ENCODE data around the gene MAP2. TPM values are rescaled to one million over a fixed set of nuclear protein-coding genes. Genes with fewer than 3 reads are reported as not detected.

Gene MAP2
- total and polyA plus RNA-seq, 7 donors: 0.72 to 6.5 (median 1.8) TPM

GRCh38 chr2:209734805-209735204 is 311.0 kb downstream of the MAP2 start:
- ATAC-seq: no peak
- no peaks in the 10 kb centered on the region for H3K9me3 ChIP-seq
- intact Hi-C loops (cut with DNase I): no loop called here
- H3K27me3 ChIP-seq (ENCODE audit: insufficient read depth in 3 of 3, low read length in 2 of 3): no peaks in the 10 kb centered on the region
- DNase-seq: no peak
- no peaks in the 10 kb centered on the region for H3K4me1 ChIP-seq
- WGBS, 3 donors: 82 to 87% (median 85%) methylated on average over 3 of the region's 3 CpGs
- H3K27ac ChIP-seq: no peak overlapping the region
- H3K4me3 ChIP-seq: no peak overlapping the region
- no peaks in the 10 kb centered on the region for H3K36me3 ChIP-seq (ENCODE audit: insufficient read depth in 1 of 2, low read depth in 1 of 2)
- TF ChIP-seq, protein P1, sequence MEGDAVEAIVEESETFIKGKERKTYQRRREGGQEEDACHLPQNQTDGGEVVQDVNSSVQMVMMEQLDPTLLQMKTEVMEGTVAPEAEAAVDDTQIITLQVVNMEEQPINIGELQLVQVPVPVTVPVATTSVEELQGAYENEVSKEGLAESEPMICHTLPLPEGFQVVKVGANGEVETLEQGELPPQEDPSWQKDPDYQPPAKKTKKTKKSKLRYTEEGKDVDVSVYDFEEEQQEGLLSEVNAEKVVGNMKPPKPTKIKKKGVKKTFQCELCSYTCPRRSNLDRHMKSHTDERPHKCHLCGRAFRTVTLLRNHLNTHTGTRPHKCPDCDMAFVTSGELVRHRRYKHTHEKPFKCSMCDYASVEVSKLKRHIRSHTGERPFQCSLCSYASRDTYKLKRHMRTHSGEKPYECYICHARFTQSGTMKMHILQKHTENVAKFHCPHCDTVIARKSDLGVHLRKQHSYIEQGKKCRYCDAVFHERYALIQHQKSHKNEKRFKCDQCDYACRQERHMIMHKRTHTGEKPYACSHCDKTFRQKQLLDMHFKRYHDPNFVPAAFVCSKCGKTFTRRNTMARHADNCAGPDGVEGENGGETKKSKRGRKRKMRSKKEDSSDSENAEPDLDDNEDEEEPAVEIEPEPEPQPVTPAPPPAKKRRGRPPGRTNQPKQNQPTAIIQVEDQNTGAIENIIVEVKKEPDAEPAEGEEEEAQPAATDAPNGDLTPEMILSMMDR (IDR thresholded peaks at IDR 0.05): no peak

DNA sequence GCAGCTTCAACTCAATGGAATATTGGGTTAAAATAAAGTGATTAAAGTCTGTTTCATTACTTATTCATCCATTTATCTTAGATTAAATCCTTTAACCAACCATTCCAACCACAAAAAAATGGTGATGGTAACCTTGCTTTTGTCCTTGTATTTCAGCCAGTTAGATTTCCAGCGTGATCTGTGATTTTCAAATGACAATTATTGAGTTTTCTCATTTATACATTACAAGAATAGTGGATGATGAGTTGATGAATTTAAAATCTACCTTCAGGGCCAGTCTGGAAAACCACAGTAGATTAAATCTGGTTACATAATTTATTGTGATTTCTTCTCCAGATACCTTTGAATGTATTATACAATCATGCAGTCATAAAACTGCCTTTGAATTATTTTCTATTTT is 318.1 kb downstream of the MAP2 start:
- TF ChIP-seq, protein P1 (IDR thresholded peaks at IDR 0.05): no peak
- Histone ChIP-seq H3K27ac (no peak overlapping the region), H3K27me3 (ENCODE audit: insufficient read depth in 3 of 3, low read length in 2 of 3) (no peaks in the 10 kb centered on the region), H3K4me3 (no peak overlapping the region), H3K36me3 (ENCODE audit: insufficient read depth in 1 of 2, low read depth in 1 of 2) (no peaks in the 10 kb centered on the region), H3K4me1 (no peaks in the 10 kb centered on the region), H3K9me3 (no peaks in the 10 kb centered on the region)
- no peak for DNase-seq
- no peak for ATAC-seq
- intact Hi-C loops (cut with DNase I): no loop called here
- WGBS, 3 donors: 67 to 74% (median 69%) methylated on average over 1 of the region's 1 CpG

GRCh38 chr2:209753020-209753419 is 329.2 kb downstream of the MAP2 start:
- ATAC-seq (no peak), DNase-seq (no peak)
- no peaks in the 10 kb centered on the region for H3K27me3 ChIP-seq (ENCODE audit: insufficient read depth in 3 of 3, low read length in 2 of 3)
- no peak overlapping the region for H3K27ac ChIP-seq
- intact Hi-C loops (cut with DNase I): no loop called here
- H3K4me1 ChIP-seq: no peaks in the 10 kb centered on the region
- WGBS, 3 donors: 44 to 55% (median 46%) methylated on average over 3 of the region's 3 CpGs
- no peak overlapping the region for H3K4me3 ChIP-seq
- no peaks in the 10 kb centered on the region for H3K36me3 ChIP-seq (ENCODE audit: insufficient read depth in 1 of 2, low read depth in 1 of 2)
- H3K9me3 ChIP-seq: no peaks in the 10 kb centered on the region
- TF ChIP-seq, protein P1 (IDR thresholded peaks at IDR 0.05): no peak

DNA sequence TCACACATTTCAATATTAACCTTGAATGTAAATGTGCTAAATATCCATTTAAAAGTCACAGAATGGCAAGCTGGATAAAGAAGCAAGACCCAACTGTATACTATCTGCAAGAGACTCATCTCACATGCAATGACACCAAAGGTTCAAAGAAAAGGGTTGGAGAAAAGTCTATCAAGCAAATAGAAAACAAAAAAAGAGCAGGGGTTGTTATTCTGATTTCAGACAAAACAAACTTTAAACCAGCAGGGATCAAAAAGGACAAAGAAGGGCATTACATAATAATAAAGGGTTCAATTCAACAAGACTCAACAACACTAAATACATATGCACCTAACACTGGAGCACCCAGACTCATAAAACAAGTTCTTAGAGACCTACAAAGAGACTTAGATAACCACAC is 333.3 kb downstream of the MAP2 start:
- ATAC-seq: no peak
- no peaks in the 10 kb centered on the region for H3K9me3 ChIP-seq
- TF ChIP-seq, protein P1 (IDR thresholded peaks at IDR 0.05): no peak

DNA sequence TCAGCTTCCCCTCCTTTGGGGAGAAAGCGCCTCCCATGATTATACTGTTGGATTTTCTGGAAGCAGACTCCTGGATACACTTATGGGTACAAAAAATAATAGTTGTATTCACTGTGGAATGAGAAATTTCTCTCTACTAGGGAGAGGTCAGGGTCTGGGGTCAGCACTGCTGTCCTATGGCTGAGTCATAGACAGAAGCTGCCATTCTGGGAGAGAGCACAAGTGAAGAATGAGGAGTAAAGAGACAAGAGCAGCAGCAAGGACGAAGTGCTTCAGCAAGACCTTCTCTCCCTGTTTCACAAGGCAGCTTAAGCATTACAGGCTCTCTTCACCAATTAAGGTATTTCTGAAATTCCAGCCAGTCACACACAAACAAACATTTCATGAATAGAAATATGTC is 337.7 kb downstream of the MAP2 start:
- DNase-seq: no peak
- Histone ChIP-seq H3K4me1 (no peaks in the 10 kb centered on the region), H3K27ac (no peak overlapping the region), H3K4me3 (no peak overlapping the region), H3K27me3 (ENCODE audit: insufficient read depth in 3 of 3, low read length in 2 of 3) (no peaks in the 10 kb centered on the region), H3K9me3 (no peaks in the 10 kb centered on the region), H3K36me3 (ENCODE audit: insufficient read depth in 1 of 2, low read depth in 1 of 2) (no peaks in the 10 kb centered on the region)
- intact Hi-C loops (cut with DNase I): no loop called here
- ATAC-seq: no peak
- TF ChIP-seq, protein P1 (IDR thresholded peaks at IDR 0.05): no peak
- WGBS, 3 donors: 49 to 57% (median 55%) methylated on average over 2 of the region's 2 CpGs

More for the DNA sequence above, 333.3 kb downstream of the MAP2 start:
- Histone ChIP-seq H3K27me3 (ENCODE audit: insufficient read depth in 3 of 3, low read length in 2 of 3) (no peaks in the 10 kb centered on the region), H3K27ac (no peak overlapping the region), H3K36me3 (ENCODE audit: insufficient read depth in 1 of 2, low read depth in 1 of 2) (no peaks in the 10 kb centered on the region), H3K4me3 (no peak overlapping the region), H3K4me1 (no peaks in the 10 kb centered on the region)
- intact Hi-C loops (cut with DNase I): no loop called here
- no peak for DNase-seq

Data from psoas muscle (tissue), 8 donors.